Measurements from ENCODE around the gene SCFD2. TPM values are rescaled to one million over a fixed set of nuclear protein-coding genes. Genes with fewer than 3 reads are reported as not detected.

Gene SCFD2
- total and polyA plus RNA-seq, 2 of the 8 experiments (the other 6 are each of a cell fraction or from before 2014, with no cell fraction given) = 6.2 to 10.2 TPM

GRCh38 chr4:53197772-53198142 lies 168.1 kb downstream of the SCFD2 start (continued):
- TF ChIP-seq CTBP2 (IDR thresholded peaks at IDR 0.05; ENCODE audit: borderline replicate concordance, insufficient read depth, insufficient read length, low read length) = no peak

All from H1 (cell line).